Measurements from ENCODE around the gene SF3B4. TPM values are rescaled to one million over a fixed set of nuclear protein-coding genes. Genes with fewer than 3 reads are reported as not detected.

The SF3B4 gene
- total RNA-seq, 1 donor from 2014 or later = 74.0 TPM

- Histone ChIP-seq H4K20me1 (ENCODE audit: insufficient read depth, low read length) (peaks cover 14% of the 10 kb centered on the region), H3K4me2 (ENCODE audit: low read length) (no peak overlapping the region), H3K9ac (ENCODE audit: low read length) (no peak overlapping the region), H3K79me2 (ENCODE audit: insufficient read depth, low read length) (peaks cover 10% of the 10 kb centered on the region), H2AFZ (ENCODE audit: low read depth, low read length) (no peak overlapping the region), H3K4me3 (ENCODE audit: insufficient read depth, low read depth, low read length) (no peak overlapping the region), H3K36me3 (ENCODE audit: insufficient read depth, low read length) (peaks cover 27% of the 10 kb centered on the region), H3K4me1 (ENCODE audit: insufficient read depth, low read length) (no peaks in the 10 kb centered on the region), H3K27ac (ENCODE audit: low read depth, low read length) (no peak overlapping the region), H3K27me3 (ENCODE audit: insufficient read depth, low read length) (no peaks in the 10 kb centered on the region), H3K9me3 (ENCODE audit: insufficient read depth, low read depth, low read length) (no peaks in the 10 kb centered on the region)
- Mint-ChIP-seq H3K27me3 (ENCODE audit: low read depth, unreplicated experiment) (no peaks in the 10 kb centered on the region), H3K4me3 (ENCODE audit: unreplicated experiment) (no peak overlapping the region), H3K27ac (ENCODE audit: unreplicated experiment) (no peak overlapping the region), H3K36me3 (ENCODE audit: low read depth, unreplicated experiment) (peaks cover 23% of the 10 kb centered on the region), H3K4me1 (ENCODE audit: low read depth, unreplicated experiment) (peaks cover 4% of the 10 kb centered on the region), H3K9me3 (ENCODE audit: unreplicated experiment) (peaks cover 4% of the 10 kb centered on the region)
- FAIRE-seq (no peak), DNase-seq (ENCODE audit: low read depth) (no peak)
- TF ChIP-seq, protein P1, sequence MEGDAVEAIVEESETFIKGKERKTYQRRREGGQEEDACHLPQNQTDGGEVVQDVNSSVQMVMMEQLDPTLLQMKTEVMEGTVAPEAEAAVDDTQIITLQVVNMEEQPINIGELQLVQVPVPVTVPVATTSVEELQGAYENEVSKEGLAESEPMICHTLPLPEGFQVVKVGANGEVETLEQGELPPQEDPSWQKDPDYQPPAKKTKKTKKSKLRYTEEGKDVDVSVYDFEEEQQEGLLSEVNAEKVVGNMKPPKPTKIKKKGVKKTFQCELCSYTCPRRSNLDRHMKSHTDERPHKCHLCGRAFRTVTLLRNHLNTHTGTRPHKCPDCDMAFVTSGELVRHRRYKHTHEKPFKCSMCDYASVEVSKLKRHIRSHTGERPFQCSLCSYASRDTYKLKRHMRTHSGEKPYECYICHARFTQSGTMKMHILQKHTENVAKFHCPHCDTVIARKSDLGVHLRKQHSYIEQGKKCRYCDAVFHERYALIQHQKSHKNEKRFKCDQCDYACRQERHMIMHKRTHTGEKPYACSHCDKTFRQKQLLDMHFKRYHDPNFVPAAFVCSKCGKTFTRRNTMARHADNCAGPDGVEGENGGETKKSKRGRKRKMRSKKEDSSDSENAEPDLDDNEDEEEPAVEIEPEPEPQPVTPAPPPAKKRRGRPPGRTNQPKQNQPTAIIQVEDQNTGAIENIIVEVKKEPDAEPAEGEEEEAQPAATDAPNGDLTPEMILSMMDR (IDR thresholded peaks at IDR 0.05; ENCODE audit: insufficient read depth, low read depth, low read length) = no peak
Measured at GRCh38 chr1:149972547-149972946, 44.9 kb upstream of the SF3B4 start.

DNA sequence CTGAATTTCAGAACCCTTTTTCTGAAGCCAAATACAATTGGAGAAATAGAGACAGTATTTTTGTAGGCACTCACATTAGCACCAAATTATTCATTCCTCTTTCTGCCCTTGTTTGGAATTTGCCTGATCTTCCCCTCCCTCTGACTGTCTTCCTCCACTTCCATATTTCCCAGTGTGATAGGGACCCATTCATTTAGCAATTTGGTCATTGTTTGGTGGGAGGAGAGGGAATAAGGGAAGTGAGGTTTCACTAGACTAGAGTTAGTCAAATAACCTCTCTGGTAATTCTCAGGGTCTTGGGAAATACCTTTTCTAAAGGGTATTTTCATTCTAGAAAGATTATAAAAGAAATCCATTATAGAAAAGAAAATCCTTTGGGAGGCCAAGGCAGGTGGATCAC lies 40.0 kb upstream of the SF3B4 start:
- Mint-ChIP-seq H3K27ac (ENCODE audit: unreplicated experiment) (no peak overlapping the region), H3K4me3 (ENCODE audit: unreplicated experiment) (no peak overlapping the region), H3K27me3 (ENCODE audit: low read depth, unreplicated experiment) (no peaks in the 10 kb centered on the region), H3K4me1 (ENCODE audit: low read depth, unreplicated experiment) (peaks cover 9% of the 10 kb centered on the region), H3K36me3 (ENCODE audit: low read depth, unreplicated experiment) (peaks cover 15% of the 10 kb centered on the region), H3K9me3 (ENCODE audit: unreplicated experiment) (no peaks in the 10 kb centered on the region)
- Histone ChIP-seq H2AFZ (ENCODE audit: low read depth, low read length) (no peak overlapping the region), H3K9ac (ENCODE audit: low read length) (no peak overlapping the region), H3K4me3 (ENCODE audit: insufficient read depth, low read depth, low read length) (no peak overlapping the region), H3K4me2 (ENCODE audit: low read length) (no peak overlapping the region), H3K4me1 (ENCODE audit: insufficient read depth, low read length) (no peaks in the 10 kb centered on the region), H3K36me3 (ENCODE audit: insufficient read depth, low read length) (peaks cover 48% of the 10 kb centered on the region), H3K79me2 (ENCODE audit: insufficient read depth, low read length) (peaks cover 3% of the 10 kb centered on the region), H3K9me3 (ENCODE audit: insufficient read depth, low read depth, low read length) (no peaks in the 10 kb centered on the region), H3K27me3 (ENCODE audit: insufficient read depth, low read length) (no peaks in the 10 kb centered on the region), H3K27ac (ENCODE audit: low read depth, low read length) (no peak overlapping the region), H4K20me1 (ENCODE audit: insufficient read depth, low read length) (peaks cover 6% of the 10 kb centered on the region)
- DNase-seq (ENCODE audit: low read depth) (no peak), FAIRE-seq (no peak)
- TF ChIP-seq, protein P1 (IDR thresholded peaks at IDR 0.05; ENCODE audit: insufficient read depth, low read depth, low read length) = no peak
- no peak for TF ChIP-seq EZH2 (IDR thresholded peaks at IDR 0.05; ENCODE audit: insufficient read depth, low read length)

DNA sequence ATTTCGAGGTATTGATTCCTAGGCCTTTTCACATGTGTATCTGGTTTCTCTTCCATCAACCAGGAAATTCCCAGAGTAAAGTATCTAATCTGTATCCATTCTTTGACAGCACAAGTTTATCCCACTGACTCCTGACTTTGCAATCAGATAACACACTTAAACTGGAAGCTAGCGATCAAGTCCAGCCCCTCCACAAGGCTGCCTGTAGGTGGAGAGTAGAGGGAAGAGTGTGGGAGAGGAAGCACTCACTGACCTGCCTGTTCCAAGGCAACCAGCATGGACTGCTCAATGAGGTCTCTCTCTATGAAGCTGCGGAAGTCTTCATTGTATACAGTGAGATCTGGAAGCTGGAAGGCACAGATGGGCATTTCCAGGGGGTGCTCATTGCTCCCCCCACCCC lies 39.4 kb upstream of the SF3B4 start:
- peaks cover 15% of the 10 kb centered on the region for H3K4me1 Mint-ChIP-seq (ENCODE audit: low read depth, unreplicated experiment)
- Histone ChIP-seq H3K27me3 (ENCODE audit: insufficient read depth, low read length) (no peaks in the 10 kb centered on the region), H3K4me2 (ENCODE audit: low read length) (no peak overlapping the region), H4K20me1 (ENCODE audit: insufficient read depth, low read length) (peaks cover 9% of the 10 kb centered on the region), H3K27ac (ENCODE audit: low read depth, low read length) (no peak overlapping the region), H3K36me3 (ENCODE audit: insufficient read depth, low read length) (peaks cover 48% of the 10 kb centered on the region), H3K9ac (ENCODE audit: low read length) (no peak overlapping the region), H3K79me2 (ENCODE audit: insufficient read depth, low read length) (peaks cover 3% of the 10 kb centered on the region), H3K4me3 (ENCODE audit: insufficient read depth, low read depth, low read length) (no peak overlapping the region), H2AFZ (ENCODE audit: low read depth, low read length) (no peak overlapping the region), H3K4me1 (ENCODE audit: insufficient read depth, low read length) (no peaks in the 10 kb centered on the region), H3K9me3 (ENCODE audit: insufficient read depth, low read depth, low read length) (no peaks in the 10 kb centered on the region)
- no peaks in the 10 kb centered on the region for H3K9me3 Mint-ChIP-seq (ENCODE audit: unreplicated experiment)
- FAIRE-seq (no peak), DNase-seq (ENCODE audit: low read depth) (no peak)
- no peak overlapping the region for H3K4me3 Mint-ChIP-seq (ENCODE audit: unreplicated experiment)
- no peak overlapping the region for H3K27ac Mint-ChIP-seq (ENCODE audit: unreplicated experiment)
- TF ChIP-seq, protein P1 (IDR thresholded peaks at IDR 0.05; ENCODE audit: insufficient read depth, low read depth, low read length) = no peak
- TF ChIP-seq EZH2 (IDR thresholded peaks at IDR 0.05; ENCODE audit: insufficient read depth, low read length) = no peak
- H3K27me3 Mint-ChIP-seq (ENCODE audit: low read depth, unreplicated experiment) = no peaks in the 10 kb centered on the region
- H3K36me3 Mint-ChIP-seq (ENCODE audit: low read depth, unreplicated experiment) = peaks cover 14% of the 10 kb centered on the region

Data from astrocyte (in vitro differentiated cells and primary cell).